ENCODE measurements around the gene SND1.

The SND1 gene

DNA sequence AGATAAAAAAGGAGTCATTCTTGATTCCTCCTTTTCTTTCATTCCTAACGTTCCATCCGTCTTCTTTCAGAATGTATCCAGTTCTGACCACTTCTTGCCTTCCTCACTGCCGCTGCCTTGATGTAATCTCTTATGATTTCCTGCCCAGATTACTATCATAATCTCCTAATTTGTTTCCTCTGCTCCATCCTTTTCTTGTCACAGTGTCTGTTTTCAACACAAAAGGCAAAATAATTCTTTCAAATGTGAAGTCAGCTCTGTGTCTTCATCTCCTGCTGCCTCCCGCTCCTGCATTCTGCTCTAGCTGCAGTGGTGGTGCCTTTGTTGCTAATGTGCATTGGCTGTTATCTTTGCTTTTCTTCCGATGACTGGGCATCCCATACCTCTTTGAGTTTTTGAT, 150.9 kb downstream of the SND1 start:
- no peak for TF ChIP-seq CTCF (IDR thresholded peaks at IDR 0.05; ENCODE audit: extremely low read depth, insufficient read depth, missing control alignments)
- in situ Hi-C loops (cut with MboI; ENCODE audit: low pct_unique_long_range_greater_than_20kb, low sequenced_read_pairs, unreplicated experiment) = no loop called here
- DNase-seq (ENCODE audit: low spot score) = no peak

GRCh38 chr7:127803626-127804025, 151.6 kb downstream of the SND1 start:
- in situ Hi-C loops (cut with MboI; ENCODE audit: low pct_unique_long_range_greater_than_20kb, low sequenced_read_pairs, unreplicated experiment) = no loop called here
- no peak for TF ChIP-seq CTCF (IDR thresholded peaks at IDR 0.05; ENCODE audit: extremely low read depth, insufficient read depth, missing control alignments)
- no peak for DNase-seq (ENCODE audit: low spot score)

- no peak for TF ChIP-seq CTCF (IDR thresholded peaks at IDR 0.05; ENCODE audit: extremely low read depth, insufficient read depth, missing control alignments)
- DNase-seq (ENCODE audit: low spot score) = no peak
- in situ Hi-C loops (cut with MboI; ENCODE audit: low pct_unique_long_range_greater_than_20kb, low sequenced_read_pairs, unreplicated experiment) = no loop called here
These were observed 155.3 kb downstream of the SND1 start for GRCh38 chr7:127807340-127807739.

GRCh38 chr7:127807829-127808228, 155.8 kb downstream of the SND1 start:
- no peak for DNase-seq (ENCODE audit: low spot score)
- in situ Hi-C loops (cut with MboI; ENCODE audit: low pct_unique_long_range_greater_than_20kb, low sequenced_read_pairs, unreplicated experiment) = no loop called here
- TF ChIP-seq CTCF (IDR thresholded peaks at IDR 0.05; ENCODE audit: extremely low read depth, insufficient read depth, missing control alignments) = no peak

DNA sequence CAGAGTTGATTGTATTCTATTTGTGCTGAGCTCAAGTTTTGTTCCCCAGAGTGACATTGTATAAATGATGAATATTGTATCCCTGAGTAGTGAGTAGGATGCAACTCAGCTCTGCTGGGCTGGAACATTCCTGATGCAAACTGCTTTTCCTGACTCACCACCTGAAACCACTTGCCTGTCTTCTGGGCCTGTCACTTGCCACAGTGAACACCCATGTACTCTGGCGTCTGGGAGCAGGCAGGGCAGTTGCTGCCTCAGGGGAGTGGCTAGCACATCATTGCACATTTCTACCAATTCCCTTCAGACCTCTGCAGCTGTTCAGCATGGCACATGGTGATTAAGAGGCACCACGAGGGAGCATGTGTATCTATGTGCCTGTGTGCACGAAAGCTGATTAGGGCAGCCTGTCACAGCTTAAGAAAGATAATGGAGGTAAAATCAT, 157.3 kb downstream of the SND1 start:
- in situ Hi-C loops (cut with MboI; ENCODE audit: low pct_unique_long_range_greater_than_20kb, low sequenced_read_pairs, unreplicated experiment) = no loop called here

DNA sequence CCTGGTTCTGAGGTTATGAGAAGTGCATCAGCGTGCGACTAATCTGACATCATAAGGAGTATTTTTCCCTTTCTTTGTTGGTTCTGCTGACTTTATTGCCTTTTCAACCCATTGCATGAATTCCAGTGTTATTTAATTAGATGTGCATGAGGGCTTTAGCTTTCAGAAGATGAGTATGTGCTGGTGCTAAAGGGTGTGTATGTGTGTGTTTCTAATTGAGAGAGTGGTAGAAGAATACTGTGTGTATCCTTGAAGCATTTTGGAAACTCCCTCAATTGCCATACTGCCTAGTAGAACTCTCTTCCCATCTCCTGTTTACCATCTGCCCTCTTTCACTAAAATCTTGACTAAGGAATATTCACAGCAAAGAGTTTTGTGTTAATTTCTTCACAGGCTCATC, 158.1 kb downstream of the SND1 start:
- no peak for DNase-seq (ENCODE audit: low spot score)
- in situ Hi-C loops (cut with MboI; ENCODE audit: low pct_unique_long_range_greater_than_20kb, low sequenced_read_pairs, unreplicated experiment) = no loop called here
- no peak for TF ChIP-seq CTCF (IDR thresholded peaks at IDR 0.05; ENCODE audit: extremely low read depth, insufficient read depth, missing control alignments)

More for the DNA sequence above, 157.3 kb downstream of the SND1 start:
- no peak for TF ChIP-seq CTCF (IDR thresholded peaks at IDR 0.05; ENCODE audit: extremely low read depth, insufficient read depth, missing control alignments)
- DNase-seq (ENCODE audit: low spot score) = no peak
